Hepatocyte (in vitro differentiated cells): Measurements from ENCODE around the gene CCDC68. TPM values are rescaled to one million over a fixed set of nuclear protein-coding genes. Genes with fewer than 3 reads are reported as not detected.

Experiments
- DNase-seq: peaks from one replicate; pipeline ENCODE4 v3.0.0-alpha.2; 2016; ENCODE audit warnings: low spot score
- H2AFZ ChIP-seq: fragments of 200-600 bp; sonication (generic); 2 replicates; pipeline ENCODE4 v1.6.0; 2016; ENCODE audit warnings: antibody characterized with exemption, mild to moderate bottlenecking
- H3K27ac ChIP-seq: fragments of 200-600 bp; sonication (generic); 2 replicates; pipeline ENCODE4 v1.5.1; 2016; ENCODE audit warnings: mild to moderate bottlenecking
- H3K27me3 ChIP-seq: fragments of 200-600 bp; sonication (generic); 2 replicates; pipeline ENCODE4 v1.6.1; 2016
- H3K36me3 ChIP-seq: fragments of 200-600 bp; sonication (generic); replicated peaks from 2 replicates; pipeline ENCODE4 v1.5.1; 2016; ENCODE audit warnings: low read depth; ENCODE audit not compliant: insufficient read depth
- H3K4me1 ChIP-seq: fragments of 200-600 bp; sonication (generic); 2 replicates; pipeline ENCODE4 v1.5.1; 2016; ENCODE audit warnings: mild to moderate bottlenecking, moderate library complexity; ENCODE audit not compliant: insufficient read depth
- H3K4me2 ChIP-seq: fragments of 200-600 bp; sonication (generic); 2 replicates; pipeline ENCODE4 v1.6.0; 2016
- H3K4me3 ChIP-seq: fragments of 200-600 bp; sonication (generic); 2 replicates; pipeline ENCODE4 v1.5.1; 2016; ENCODE audit warnings: mild to moderate bottlenecking
- H3K79me2 ChIP-seq: fragments of 200-600 bp; sonication (generic); 2 replicates; pipeline ENCODE4 v1.6.0; 2017; ENCODE audit warnings: mild to moderate bottlenecking
- H3K9me2 ChIP-seq: fragments of 200-600 bp; sonication (generic); replicated peaks from 2 replicates; pipeline ENCODE4 v1.6.0; 2017; ENCODE audit warnings: mild to moderate bottlenecking; ENCODE audit not compliant: insufficient read depth
- H3K9me3 ChIP-seq: fragments of 200-600 bp; sonication (generic); 2 replicates; pipeline ENCODE4 v1.5.1; 2016; ENCODE audit warnings: low read depth, mild to moderate bottlenecking
- H4K20me1 ChIP-seq: fragments of 200-600 bp; sonication (generic); 2 replicates; pipeline ENCODE4 v1.6.0; 2016; ENCODE audit warnings: mild to moderate bottlenecking; ENCODE audit not compliant: insufficient read depth, poor library complexity, severe bottlenecking
- CTCF ChIP-seq: fragments of 200-600 bp; sonication (generic); IDR thresholded peaks from 2 replicates; pipeline ENCODE4 v1.5.1; 2016; ENCODE audit warnings: antibody characterized with exemption, mild to moderate bottlenecking; ENCODE audit not compliant: poor library complexity
- EZH2 ChIP-seq: fragments of 200-600 bp; sonication (generic); IDR thresholded peaks from 2 replicates; pipeline ENCODE4 v1.6.1; 2016; ENCODE audit warnings: antibody characterized with exemption, mild to moderate bottlenecking, borderline replicate concordance
- EZH2phosphoT487 ChIP-seq: fragments of 200-600 bp; sonication (generic); IDR thresholded peaks from one replicate; pipeline ENCODE4 v1.6.1; 2018; ENCODE audit warnings: antibody characterized with exemption, mild to moderate bottlenecking, low read depth, moderate library complexity; ENCODE audit not compliant: unreplicated experiment, severe bottlenecking
- WGBS: methylation state at CpG from one replicate; pipeline ENCODE4 v1.1.6; 2016; ENCODE audit warnings: low lambda C conversion rate; ENCODE audit errors: missing lambda C conversion rate; 5-methylcytosine and 5-hydroxymethylcytosine counted together
- polyA plus RNA-seq: library from polyadenylated mRNA; unstranded; fragments of >200 nt; fragmentation: Nextera tagmentation; extraction: Ambion mirVana; gene quantifications from 2 replicates; pipeline ENCODE4 v1.2.1, GENCODE V29; 2016
- total RNA-seq: library from RNA; depleted of rRNA; stranded (reverse); fragments of >200 nt; gene quantifications from 2 replicates; pipeline ENCODE4 v1.2.3, GENCODE V29; 2014

Gene CCDC68
- total and polyA plus RNA-seq, 2 experiments from 2014 or later: 6.7 to 13.0 TPM

DNA sequence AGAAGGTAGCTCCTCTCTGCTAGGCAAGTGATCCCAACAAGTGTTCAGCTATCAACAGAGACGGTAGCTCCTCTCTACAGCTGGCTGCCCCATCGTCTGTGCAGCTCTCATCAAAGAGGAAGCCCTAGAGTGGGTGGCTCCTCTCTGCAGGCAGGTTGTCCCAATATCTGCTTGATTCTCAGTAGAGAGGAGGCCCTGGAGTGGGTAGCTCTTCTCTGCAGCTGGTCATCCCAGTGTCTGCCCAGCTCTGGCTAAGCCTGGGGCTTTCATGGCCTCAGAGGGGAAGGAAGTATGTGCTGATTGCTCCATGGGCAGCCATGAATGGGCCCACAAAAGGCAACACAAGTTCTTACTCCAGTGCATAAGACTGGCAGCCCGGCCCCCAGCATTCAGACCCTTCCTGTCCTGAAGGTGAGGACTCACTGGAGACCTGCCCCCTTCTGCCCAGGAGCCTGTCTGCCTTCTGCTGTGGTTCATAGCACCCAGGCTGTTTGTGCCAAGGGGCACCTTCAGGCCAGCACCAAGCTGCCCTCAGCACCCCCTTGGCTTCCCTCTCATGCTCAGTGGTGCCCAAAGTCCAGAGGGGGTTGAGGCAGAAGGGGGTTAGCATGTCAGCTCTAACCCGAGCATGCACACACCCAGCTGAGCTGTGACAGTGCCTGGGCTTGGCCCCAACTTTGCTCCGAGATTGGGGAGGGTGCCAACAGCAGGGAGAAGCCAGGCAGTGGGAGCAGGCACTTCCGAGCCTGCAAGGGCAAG lies 48.9 kb downstream of the CCDC68 start:
- Histone ChIP-seq H3K27me3 (no peaks in the 10 kb centered on the region), H3K4me3 (no peak overlapping the region), H2AFZ (no peak overlapping the region), H3K36me3 (no peaks in the 10 kb centered on the region), H3K27ac (no peak overlapping the region), H3K4me2 (no peak overlapping the region), H4K20me1 (no peaks in the 10 kb centered on the region), H3K79me2 (no peaks in the 10 kb centered on the region), H3K9me3 (no peaks in the 10 kb centered on the region), H3K9me2 (no peaks in the 10 kb centered on the region), H3K4me1 (no peaks in the 10 kb centered on the region)
- no peak for DNase-seq
- TF ChIP-seq CTCF: no peak
- no peak for TF ChIP-seq EZH2
- WGBS: 94% methylated on average over 6 of the region's 6 CpGs

DNA sequence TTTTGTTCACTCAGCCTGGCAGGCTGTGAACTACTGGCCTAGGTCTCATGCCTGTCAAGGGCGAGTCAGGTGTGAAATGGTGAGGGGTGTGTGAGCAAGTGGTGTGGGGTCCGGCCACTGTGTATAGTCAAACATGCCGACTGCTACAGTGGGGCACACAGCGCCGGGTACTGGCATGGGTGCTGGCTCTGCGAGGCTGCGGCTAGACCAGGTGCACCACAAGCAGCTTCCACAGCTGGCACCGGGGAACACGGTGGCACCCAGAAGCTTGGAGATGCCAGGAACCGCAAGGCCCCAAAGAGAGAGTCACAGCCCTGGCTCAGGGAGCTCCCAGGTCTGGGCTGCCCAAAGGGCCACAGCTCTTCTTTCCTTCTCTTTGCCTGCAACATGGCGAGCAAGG lies 49.7 kb downstream of the CCDC68 start:
- no peak for DNase-seq
- Histone ChIP-seq H3K27ac (no peak overlapping the region), H2AFZ (no peak overlapping the region), H3K36me3 (no peaks in the 10 kb centered on the region), H3K4me3 (no peak overlapping the region), H3K4me1 (no peaks in the 10 kb centered on the region), H3K27me3 (no peaks in the 10 kb centered on the region), H3K9me3 (no peaks in the 10 kb centered on the region), H3K4me2 (no peak overlapping the region), H3K9me2 (no peaks in the 10 kb centered on the region), H3K79me2 (no peaks in the 10 kb centered on the region), H4K20me1 (no peaks in the 10 kb centered on the region)
- 84% methylated on average over 10 of the region's 11 CpGs for WGBS
- TF ChIP-seq EZH2 (no peak), CTCF (no peak), EZH2phosphoT487 (no peak)

GRCh38 chr18:54906331-54907185 lies 52.7 kb downstream of the CCDC68 start:
- Histone ChIP-seq H3K27ac (no peak overlapping the region), H2AFZ (no peak overlapping the region), H3K79me2 (no peaks in the 10 kb centered on the region), H3K9me3 (no peaks in the 10 kb centered on the region), H3K36me3 (no peaks in the 10 kb centered on the region), H3K4me2 (no peak overlapping the region), H3K27me3 (no peaks in the 10 kb centered on the region), H3K4me1 (no peaks in the 10 kb centered on the region), H3K9me2 (no peaks in the 10 kb centered on the region), H4K20me1 (no peaks in the 10 kb centered on the region), H3K4me3 (no peak overlapping the region)
- DNase-seq: no peak
- no peak for TF ChIP-seq EZH2phosphoT487
- no peak for TF ChIP-seq CTCF
- TF ChIP-seq EZH2: no peak
- WGBS: 74% methylated on average over 6 of the region's 6 CpGs
